ENCODE results near the gene ZNF670. TPM values are rescaled to one million over a fixed set of nuclear protein-coding genes. Genes with fewer than 3 reads are reported as not detected.

ZNF670 gene
- polyA plus RNA-seq, 1 donor from 2014 or later = 9.3 TPM

DNA sequence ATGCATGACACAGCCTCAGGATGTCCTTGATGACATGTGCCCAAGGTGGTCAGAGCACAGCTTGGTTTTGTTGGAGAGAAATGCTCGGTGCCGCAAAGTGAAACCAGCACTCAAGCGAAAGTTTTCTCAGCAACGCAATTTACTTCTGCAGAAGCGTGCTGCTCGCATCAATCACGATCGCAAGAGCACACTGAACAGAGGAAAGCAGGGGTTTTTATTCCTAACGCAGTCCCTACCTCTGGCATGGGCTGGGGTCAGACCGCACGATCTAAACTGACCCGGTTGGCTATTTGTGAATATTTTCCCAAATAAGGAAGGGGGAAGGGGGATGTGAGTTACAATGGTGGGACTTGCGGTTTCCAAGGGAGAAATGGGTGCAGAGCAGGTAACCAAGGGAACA lies 26.4 kb upstream of the ZNF670 start:
- H3K4me2 ChIP-seq (ENCODE audit: low read length) = peak overlapping the region; percentile 21
- H2AFZ ChIP-seq (ENCODE audit: low read depth, low read length) = no peak overlapping the region
- H3K27ac ChIP-seq (ENCODE audit: low read length) = peak overlapping the region; percentile 97
- H3K4me3 ChIP-seq (ENCODE audit: low read length) = peak overlapping the region; percentile 100
- no peaks in the 10 kb centered on the region for H3K27me3 ChIP-seq (ENCODE audit: insufficient read depth, low read depth, low read length)
- H3K9me3 ChIP-seq (ENCODE audit: low read length) = peaks cover 10% of the 10 kb centered on the region
- peaks cover 22% of the 10 kb centered on the region for H3K36me3 ChIP-seq (ENCODE audit: insufficient read depth, low read length)
- TF ChIP-seq TAF1 (IDR thresholded peaks at IDR 0.05; ENCODE audit: low read depth) (no peak), EZH2 (IDR thresholded peaks at IDR 0.05; ENCODE audit: borderline replicate concordance, insufficient read depth, low read length, poor library complexity, severe bottlenecking) (no peak), EP300 (conservative IDR thresholded peaks at IDR 0.05; ENCODE audit: poor library complexity, severe bottlenecking) (no peak), MXI1 (conservative IDR thresholded peaks at IDR 0.05; ENCODE audit: poor library complexity, severe bottlenecking) (no peak), SMC3 (conservative IDR thresholded peaks at IDR 0.05; ENCODE audit: poor library complexity) (no peak), POLR2AphosphoS5 (IDR thresholded peaks at IDR 0.05) (no peak), RAD21 (conservative IDR thresholded peaks at IDR 0.05) (no peak)
- TF ChIP-seq, protein P1, sequence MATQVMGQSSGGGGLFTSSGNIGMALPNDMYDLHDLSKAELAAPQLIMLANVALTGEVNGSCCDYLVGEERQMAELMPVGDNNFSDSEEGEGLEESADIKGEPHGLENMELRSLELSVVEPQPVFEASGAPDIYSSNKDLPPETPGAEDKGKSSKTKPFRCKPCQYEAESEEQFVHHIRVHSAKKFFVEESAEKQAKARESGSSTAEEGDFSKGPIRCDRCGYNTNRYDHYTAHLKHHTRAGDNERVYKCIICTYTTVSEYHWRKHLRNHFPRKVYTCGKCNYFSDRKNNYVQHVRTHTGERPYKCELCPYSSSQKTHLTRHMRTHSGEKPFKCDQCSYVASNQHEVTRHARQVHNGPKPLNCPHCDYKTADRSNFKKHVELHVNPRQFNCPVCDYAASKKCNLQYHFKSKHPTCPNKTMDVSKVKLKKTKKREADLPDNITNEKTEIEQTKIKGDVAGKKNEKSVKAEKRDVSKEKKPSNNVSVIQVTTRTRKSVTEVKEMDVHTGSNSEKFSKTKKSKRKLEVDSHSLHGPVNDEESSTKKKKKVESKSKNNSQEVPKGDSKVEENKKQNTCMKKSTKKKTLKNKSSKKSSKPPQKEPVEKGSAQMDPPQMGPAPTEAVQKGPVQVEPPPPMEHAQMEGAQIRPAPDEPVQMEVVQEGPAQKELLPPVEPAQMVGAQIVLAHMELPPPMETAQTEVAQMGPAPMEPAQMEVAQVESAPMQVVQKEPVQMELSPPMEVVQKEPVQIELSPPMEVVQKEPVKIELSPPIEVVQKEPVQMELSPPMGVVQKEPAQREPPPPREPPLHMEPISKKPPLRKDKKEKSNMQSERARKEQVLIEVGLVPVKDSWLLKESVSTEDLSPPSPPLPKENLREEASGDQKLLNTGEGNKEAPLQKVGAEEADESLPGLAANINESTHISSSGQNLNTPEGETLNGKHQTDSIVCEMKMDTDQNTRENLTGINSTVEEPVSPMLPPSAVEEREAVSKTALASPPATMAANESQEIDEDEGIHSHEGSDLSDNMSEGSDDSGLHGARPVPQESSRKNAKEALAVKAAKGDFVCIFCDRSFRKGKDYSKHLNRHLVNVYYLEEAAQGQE (IDR thresholded peaks at IDR 0.05; ENCODE audit: borderline replicate concordance) = no peak
- TF ChIP-seq, protein P2, sequence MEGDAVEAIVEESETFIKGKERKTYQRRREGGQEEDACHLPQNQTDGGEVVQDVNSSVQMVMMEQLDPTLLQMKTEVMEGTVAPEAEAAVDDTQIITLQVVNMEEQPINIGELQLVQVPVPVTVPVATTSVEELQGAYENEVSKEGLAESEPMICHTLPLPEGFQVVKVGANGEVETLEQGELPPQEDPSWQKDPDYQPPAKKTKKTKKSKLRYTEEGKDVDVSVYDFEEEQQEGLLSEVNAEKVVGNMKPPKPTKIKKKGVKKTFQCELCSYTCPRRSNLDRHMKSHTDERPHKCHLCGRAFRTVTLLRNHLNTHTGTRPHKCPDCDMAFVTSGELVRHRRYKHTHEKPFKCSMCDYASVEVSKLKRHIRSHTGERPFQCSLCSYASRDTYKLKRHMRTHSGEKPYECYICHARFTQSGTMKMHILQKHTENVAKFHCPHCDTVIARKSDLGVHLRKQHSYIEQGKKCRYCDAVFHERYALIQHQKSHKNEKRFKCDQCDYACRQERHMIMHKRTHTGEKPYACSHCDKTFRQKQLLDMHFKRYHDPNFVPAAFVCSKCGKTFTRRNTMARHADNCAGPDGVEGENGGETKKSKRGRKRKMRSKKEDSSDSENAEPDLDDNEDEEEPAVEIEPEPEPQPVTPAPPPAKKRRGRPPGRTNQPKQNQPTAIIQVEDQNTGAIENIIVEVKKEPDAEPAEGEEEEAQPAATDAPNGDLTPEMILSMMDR (IDR thresholded peaks at IDR 0.05; ENCODE audit: poor library complexity, severe bottlenecking) = no peak
- peaks cover 35% of the 10 kb centered on the region for H3K79me2 ChIP-seq (replicated peaks; ENCODE audit: insufficient read depth, low read length)
- H3K9me2 ChIP-seq (ENCODE audit: insufficient read depth, low read length) = no peaks in the 10 kb centered on the region
- H3F3A ChIP-seq (ENCODE audit: insufficient read depth, low read length, poor library complexity, severe bottlenecking) = no peaks in the 10 kb centered on the region
- no peaks in the 10 kb centered on the region for H4K20me1 ChIP-seq (ENCODE audit: insufficient read depth)
- H3K9ac ChIP-seq (ENCODE audit: low read length) = peak overlapping the region; percentile 99

DNA sequence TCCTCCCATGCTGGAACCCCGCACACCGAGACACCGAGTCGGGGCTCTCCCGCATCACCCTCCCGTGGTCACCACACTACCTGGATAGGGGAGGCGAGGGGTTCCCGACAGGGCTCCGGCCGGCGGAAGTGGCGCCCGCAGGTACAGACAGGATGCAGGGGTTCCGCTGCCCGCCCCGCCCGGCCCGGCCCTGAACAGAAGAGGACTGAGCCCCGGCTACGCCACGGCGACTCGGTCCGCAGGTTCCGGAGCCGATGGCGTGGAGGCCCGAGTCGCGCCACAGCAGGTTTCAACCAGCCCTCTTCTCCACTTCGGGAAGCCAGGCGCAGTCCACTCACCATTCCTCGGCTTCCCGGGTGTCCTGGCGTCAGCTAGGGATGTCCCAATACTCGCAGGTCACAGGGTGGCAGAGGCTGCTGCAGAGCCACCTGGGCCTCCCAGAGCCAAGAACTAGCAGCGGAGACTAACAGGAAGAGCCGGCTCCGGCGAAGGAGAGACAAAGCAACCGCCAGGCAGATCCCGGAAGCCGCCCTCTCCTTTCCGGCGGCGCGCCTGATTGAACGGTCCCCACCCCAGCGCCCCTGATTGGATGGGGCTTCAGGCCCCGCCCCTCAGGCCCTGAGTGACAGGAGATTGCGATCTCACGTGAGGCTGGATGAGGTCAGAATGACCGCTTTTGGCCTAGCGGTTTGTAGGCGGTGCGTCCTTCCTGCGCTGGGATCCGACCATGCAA lies 25.4 kb upstream of the ZNF670 start, which contains the start of gene ZNF669:
Gene ZNF669, minus strand, starts transcription at position 498 of the 733 bp plus-strand sequence. Its CDS starts 157 bp downstream, at position 341.
- Histone ChIP-seq H2AFZ (ENCODE audit: low read depth, low read length) (peak within 1 kb of the TSS; percentile 83), H3F3A (ENCODE audit: insufficient read depth, low read length, poor library complexity, severe bottlenecking) (no peaks in the 10 kb centered on the region), H3K9me3 (ENCODE audit: low read length) (peaks cover 10% of the 10 kb centered on the region), H4K20me1 (ENCODE audit: insufficient read depth) (no peaks in the 10 kb centered on the region), H3K4me3 (ENCODE audit: low read length) (peak within 1 kb of the TSS; percentile 100), H3K27ac (ENCODE audit: low read length) (peak within 1 kb of the TSS; percentile 97), H3K4me2 (ENCODE audit: low read length) (peak within 1 kb of the TSS; percentile 56), H3K27me3 (ENCODE audit: insufficient read depth, low read depth, low read length) (no peaks in the 10 kb centered on the region), H3K9ac (ENCODE audit: low read length) (peak within 1 kb of the TSS; percentile 99), H3K36me3 (ENCODE audit: insufficient read depth, low read length) (peaks cover 23% of the 10 kb centered on the region), H3K9me2 (ENCODE audit: insufficient read depth, low read length) (no peaks in the 10 kb centered on the region), H3K79me2 (replicated peaks; ENCODE audit: insufficient read depth, low read length) (peaks cover 36% of the 10 kb centered on the region)
- TF ChIP-seq EP300 (conservative IDR thresholded peaks at IDR 0.05; ENCODE audit: poor library complexity, severe bottlenecking) = no peak
- TF ChIP-seq, protein P1 (IDR thresholded peaks at IDR 0.05; ENCODE audit: borderline replicate concordance) = peak; percentile 98
- peak; percentile 98 for TF ChIP-seq POLR2AphosphoS5 (IDR thresholded peaks at IDR 0.05)
- TF ChIP-seq EZH2 (IDR thresholded peaks at IDR 0.05; ENCODE audit: borderline replicate concordance, insufficient read depth, low read length, poor library complexity, severe bottlenecking) = no peak
- TF ChIP-seq, protein P2 (IDR thresholded peaks at IDR 0.05; ENCODE audit: poor library complexity, severe bottlenecking) = no peak
- peak; percentile 82 for TF ChIP-seq MXI1 (conservative IDR thresholded peaks at IDR 0.05; ENCODE audit: poor library complexity, severe bottlenecking)
- no peak for TF ChIP-seq RAD21 (conservative IDR thresholded peaks at IDR 0.05)
- peak; percentile 97 for TF ChIP-seq TAF1 (IDR thresholded peaks at IDR 0.05; ENCODE audit: low read depth)
- peak; percentile 49 for TF ChIP-seq SMC3 (conservative IDR thresholded peaks at IDR 0.05; ENCODE audit: poor library complexity)
